Measurements from ENCODE around the gene ELOVL6.
A peak's percentile ranks its signal among the peaks of the same experiment; 100 is the strongest.

Gene ELOVL6

DNA sequence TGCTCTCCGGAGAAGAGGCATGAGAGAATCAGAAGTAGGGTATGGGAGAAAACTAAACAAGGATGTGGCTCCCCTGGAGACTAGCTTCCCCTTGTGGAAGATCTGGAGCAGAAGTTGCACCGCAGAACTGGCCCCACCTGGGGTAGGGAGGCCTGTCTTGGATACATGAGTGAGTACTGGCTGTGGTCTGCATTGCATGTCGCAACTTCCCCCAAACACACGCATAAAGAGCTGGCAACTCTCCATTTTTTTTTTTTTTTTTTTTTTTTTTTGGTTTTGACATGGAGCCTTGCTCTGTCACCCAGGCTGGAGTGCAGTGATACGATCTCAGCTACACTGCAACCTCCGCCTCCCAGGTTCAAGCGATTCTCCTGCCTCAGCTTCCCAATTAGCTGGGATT, 165.8 kb downstream of the ELOVL6 start:
- no peak for DNase-seq (ENCODE audit: low read depth in 2 of 2)

DNA sequence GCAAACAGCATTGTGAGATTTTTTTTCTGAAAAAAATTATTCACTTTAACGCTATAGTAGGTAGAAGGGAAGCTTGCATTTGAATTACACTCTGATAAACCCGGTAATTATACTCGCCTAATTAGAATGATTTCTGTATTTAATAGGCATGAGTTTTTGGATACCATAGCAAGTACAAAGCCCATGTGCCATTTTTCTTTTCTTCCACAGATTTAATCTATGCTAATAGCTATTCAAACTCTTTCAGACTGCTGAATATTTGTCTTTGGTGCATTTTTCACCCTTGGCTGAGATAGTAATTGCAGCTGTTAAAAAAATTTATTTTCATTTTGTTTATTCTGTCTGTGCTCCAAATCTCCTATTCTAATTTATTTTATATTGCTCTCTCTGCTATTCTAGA, 172.7 kb downstream of the ELOVL6 start:
- no peak for DNase-seq (ENCODE audit: low read depth in 2 of 2)

DNA sequence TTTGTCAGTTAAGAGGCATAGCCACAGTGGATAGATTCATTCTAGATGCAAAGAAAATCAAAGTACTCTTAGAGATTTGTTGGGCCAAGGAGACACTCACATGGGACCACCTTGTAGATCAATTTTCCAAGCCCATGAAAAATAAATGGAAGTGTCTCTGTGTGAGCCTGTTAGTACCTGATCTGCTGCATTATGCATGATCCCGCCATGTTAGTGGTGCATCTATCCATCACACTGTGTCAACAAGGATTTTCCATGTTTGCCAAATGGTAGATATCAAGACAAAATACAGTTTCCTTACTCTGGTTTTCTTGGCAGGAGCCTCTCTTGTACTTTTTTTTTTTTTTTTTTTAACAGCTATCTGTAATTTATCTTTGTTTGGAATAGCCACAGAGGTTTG, 173.4 kb downstream of the ELOVL6 start:
- DNase-seq (ENCODE audit: low read depth in 2 of 2), result no peak

DNA sequence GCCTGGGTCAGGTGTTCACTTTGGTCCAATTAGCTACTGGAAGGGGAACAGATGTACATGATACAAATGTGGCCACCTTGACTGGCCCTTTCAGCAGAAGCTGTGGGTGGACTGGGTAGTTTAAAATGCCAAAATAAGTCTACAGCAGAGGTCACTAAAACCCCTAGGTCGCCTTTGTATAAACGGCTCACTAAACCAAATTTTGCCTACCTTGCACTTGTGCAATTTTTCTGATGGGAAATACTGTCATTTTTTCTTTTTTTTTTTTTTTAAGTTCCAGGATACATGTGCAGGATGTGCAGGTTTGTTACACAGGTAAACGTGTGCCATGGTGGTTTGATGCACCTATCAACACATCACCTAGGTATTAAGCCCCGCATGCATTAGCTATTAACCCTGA, 176.0 kb downstream of the ELOVL6 start:
- DNase-seq (ENCODE audit: low read depth in 2 of 2), result no peak

DNA sequence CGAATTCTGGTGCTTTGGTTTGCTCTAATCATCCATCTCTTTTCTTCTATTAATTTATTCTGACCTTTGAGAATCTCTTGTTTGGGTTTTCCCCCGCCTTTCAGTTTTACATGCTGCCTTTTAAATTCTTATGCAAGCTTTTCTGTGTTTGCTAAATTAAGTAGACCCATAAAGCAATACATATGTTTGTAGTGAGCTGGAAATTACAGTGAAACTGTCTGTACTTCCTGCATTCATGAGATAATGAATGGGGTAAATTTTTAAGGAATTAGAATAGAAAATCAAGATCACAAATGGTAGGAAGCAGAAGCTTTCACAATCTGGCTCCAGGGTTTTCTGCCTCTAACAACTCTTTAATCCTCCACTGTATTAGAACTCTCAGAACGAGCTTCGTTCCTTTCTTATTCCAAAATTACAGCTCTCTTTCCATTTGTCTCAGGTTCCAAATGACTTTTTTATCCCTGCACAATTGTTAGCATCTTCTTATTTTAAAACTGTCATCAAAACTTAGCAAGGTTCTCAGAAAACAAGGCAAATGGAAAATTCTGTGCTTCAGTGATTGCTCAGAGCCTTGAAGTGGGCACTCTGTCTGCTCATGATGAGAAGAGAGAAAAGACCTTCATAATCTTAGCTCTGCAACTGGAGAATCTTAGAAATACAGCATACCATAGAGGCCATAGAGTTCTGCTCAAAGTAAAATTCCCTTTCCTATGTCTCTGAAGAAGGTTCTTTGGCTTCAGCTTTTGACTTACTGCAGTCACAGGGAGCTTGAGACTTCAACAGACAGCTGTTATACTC, 177.6 kb downstream of the ELOVL6 start:
- no peak for DNase-seq (ENCODE audit: low read depth in 2 of 2)

DNA sequence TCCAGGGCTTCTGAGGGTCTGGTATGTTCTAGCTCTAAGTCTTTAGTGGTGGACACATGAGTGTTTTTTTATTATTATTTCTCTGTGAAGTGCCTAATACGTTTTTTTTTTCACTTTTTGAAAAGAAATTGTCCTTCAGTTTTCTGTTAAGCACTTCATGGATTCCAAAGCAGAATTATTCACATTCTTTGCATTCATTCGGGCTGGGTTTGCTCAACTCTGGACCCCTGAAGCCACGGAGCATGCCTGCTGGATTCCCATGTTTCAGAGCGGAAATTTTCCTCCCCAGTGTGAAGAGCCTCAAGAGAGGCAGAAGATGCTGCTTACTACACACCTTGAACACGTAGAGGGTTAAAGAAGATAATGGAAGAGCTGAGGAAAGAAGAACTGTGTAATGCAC, 178.3 kb downstream of the ELOVL6 start:
- no peak for DNase-seq (ENCODE audit: low read depth in 2 of 2)

DNA sequence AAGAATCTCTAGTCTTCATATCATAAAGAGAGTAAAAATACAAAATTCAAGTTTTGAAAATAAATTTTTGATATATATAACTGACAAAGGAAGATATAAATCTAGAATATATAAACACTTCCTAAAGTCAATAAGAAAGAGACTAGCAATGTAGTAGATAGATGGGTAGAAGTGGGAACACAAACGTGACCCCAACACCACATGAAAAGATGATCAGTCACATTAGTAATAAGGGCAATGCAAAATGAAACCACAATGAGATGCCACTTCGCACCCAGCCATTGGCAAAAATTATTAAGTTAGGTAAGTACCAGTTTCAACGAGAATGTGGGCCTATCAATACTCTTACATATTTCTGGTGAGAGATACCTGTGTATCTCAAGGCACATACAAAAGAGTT, 179.3 kb downstream of the ELOVL6 start:
- no peak for DNase-seq (ENCODE audit: low read depth in 2 of 2)

DNA sequence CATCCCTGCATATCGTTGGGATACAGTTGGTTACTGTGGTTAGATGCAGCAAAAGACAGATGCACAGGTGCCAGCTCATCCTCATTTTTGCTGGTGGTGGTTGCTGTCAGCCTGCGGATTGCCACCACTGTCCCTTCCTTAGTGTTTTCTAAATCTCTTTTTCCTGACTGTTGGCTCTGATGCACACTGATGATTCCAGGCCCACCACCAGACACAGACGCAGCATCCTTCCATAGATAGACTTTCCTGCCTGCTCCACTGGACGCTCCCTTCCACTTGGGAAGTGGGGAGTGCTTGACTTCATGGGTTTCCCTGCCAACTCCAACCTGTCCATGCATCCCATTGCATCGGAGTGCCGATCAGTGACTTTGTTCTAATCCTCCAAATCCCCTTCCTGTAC, 184.2 kb downstream of the ELOVL6 start:
- no peak for DNase-seq (ENCODE audit: low read depth in 2 of 2)

DNA sequence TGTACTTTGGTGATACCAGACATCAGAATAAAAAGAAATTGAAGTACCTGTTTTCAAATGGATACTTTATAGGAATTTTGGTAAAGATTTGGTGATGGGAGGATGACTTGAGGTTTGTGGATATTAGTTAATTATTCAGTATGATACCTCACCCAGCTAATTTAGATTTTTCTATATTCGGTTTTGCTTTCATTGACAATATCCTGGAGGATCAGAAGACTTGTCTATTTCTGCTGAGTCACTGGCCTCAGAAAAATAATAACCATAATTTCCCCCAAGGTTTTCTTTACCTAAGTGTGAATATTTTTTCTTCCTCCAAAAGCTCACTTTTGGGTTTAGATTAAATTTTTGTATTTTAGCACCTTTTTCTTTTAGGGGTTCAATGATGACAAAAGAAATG, 185.5 kb downstream of the ELOVL6 start:
- no peak for DNase-seq (ENCODE audit: low read depth in 2 of 2)

DNA sequence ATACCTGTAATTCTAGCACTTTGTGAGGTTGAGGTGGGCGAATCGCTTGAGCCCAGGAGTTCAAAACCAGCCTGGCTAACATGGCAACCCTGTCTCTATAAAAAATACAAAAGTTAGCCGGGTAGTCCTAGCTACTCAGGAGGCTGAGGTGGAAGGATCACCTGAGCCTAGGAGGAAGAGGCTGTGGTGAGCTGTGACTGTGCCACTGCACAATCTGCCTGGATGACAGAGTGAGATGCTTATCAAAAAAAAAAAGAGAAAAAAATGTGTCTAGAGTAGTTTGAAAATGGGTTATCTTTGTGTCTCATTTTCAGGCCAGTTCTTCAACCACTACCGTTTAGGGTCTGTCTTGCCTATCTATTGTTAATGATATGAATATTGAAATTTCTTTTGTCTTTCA, 187.6 kb downstream of the ELOVL6 start:
- no peak for DNase-seq (ENCODE audit: low read depth in 2 of 2)

DNA sequence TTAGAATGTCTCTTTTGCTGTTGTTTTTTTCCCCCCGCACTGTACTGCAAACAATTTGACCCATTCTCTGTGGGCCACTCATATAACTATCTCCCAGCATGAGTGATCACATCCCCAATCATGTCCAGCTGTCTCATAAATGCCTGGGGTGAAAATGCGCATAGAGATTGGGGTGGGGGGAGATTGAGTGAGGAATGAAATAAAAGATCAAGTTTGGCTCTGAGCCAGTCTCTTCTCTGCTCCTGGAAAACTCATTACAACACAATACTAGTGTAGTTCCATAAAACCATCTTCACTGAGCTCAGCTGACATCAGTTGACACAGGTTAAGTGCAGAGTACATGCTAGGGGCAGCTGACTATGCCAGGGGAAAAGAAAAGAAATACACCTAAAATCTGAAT, 188.9 kb downstream of the ELOVL6 start:
- no peak for DNase-seq (ENCODE audit: low read depth in 2 of 2)

DNA sequence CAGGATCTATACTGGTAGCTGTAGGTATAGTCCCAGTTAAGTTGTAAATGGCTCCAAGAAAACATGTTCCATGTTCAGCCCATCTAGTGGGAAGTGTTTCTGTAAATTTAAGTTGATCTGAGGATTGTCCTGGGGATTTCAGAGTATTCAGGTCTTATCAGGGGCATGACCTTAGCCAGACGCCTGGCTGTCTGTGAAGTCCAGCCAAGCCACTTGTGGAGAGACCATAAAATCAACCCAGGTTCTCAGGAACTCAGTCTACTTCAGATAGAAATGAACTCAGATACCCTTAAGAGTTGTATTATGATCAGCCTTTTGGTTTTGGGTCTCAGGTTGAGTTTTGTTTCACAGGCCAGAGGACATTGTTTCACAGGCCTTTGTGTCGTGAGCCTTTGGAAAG, 189.9 kb downstream of the ELOVL6 start:
- DNase-seq (ENCODE audit: low read depth in 2 of 2), result no peak

DNA sequence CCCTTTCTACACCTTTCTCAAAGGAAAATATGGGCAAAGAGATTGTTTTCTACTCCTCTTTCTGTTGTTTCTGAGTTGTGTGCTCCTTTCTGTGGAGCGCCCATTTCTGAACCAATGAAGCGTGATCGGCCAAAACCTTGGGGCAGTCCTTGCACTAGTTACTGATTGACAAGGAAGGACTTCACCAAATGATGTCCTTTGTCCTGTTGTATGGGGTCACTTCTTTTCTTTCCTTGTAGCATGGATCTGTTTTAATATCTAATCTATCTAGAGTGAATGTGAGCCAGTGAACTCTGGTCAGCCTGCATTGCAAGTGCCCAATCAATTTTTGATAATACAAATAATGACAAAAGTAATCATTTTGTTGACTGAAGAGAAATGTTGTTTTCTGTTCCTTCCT, 191.2 kb downstream of the ELOVL6 start:
- no peak for DNase-seq (ENCODE audit: low read depth in 2 of 2)

DNA sequence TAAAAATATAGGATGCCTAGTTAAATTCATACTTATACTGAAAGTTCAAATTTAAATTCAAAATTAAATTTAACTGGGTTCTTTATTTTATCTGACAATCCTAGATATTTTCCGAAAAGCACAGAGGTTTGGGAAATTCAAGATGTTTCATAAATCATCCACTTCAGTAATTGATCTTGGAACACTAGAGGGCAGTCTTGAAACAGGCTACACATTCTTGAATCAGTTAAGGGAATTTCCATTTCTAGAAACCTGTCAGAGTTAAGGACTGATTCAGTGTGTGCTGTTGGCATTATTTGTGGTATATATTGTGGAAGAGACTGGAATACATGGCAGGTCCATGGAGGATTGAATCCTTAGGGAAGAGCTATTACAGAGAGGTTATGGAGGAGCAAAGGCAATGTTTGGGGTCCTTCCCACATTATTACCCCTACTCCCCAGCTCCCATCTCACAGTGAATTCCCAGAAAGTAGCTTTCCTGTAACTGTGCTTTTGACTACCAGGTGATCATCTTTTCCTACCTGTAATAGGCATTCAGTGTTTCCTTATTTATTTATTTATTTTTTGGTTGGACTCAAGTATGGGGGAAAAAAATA, 192.9 kb downstream of the ELOVL6 start:
- no peak for DNase-seq (ENCODE audit: low read depth in 2 of 2)

DNA sequence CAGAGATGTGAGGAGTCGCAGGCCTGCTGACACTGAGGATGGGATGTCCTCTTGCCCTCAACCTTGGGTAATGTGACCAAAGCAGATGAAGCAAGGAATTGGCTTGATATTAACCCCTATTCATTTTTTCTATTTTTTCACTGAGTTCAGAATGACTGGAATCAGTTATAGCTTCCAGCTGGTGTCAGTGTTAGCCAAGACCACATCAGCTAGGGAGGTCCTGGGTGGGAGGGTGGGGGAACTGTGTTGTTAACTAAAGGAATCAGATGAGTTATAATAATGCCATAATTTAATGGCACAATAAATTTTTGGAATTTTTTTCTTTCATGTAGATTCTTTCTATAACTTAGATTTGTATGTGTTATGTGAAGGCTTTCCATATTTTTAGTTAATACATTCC, 193.9 kb downstream of the ELOVL6 start:
- DNase-seq (ENCODE audit: low read depth in 2 of 2), result no peak

DNA sequence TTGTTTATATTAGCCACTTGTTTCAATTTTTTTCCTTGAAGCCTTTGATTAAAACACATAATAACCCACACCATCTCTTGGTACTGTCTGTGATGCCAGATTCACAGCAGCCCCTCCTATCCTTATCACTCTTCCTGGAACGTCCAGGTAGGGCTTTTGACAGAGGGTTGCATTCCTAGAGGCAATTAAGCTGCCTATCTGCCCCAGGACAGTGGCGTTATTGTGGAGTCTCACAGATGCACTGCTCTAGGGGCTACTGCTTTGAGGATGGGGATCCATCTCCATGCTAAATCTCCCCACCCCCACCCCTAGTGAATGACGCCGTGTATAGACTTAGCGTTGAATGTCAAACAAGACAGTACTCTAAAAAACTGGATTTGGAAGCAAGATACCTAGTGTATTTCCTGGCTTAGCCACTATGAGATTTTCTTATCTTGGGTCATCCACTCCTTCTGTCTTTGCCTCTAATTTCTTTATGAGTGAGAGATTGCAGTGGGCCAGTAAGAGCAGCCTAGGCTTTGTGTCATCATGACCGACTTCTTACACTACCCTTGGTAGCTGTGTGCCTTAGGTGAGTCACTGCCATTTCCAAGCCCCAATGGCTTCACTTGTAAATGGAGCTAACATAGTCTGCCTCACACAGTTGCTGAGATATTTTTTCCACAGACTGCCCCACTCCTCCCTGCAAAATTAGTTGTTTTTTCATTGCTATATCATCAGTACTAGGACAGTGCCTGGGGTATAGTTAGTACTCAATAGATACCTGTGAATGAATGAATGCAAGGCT, 194.8 kb downstream of the ELOVL6 start:
- DNase-seq (ENCODE audit: low read depth in 2 of 2), result peak in 1 of 2 donors; percentile 16

DNA sequence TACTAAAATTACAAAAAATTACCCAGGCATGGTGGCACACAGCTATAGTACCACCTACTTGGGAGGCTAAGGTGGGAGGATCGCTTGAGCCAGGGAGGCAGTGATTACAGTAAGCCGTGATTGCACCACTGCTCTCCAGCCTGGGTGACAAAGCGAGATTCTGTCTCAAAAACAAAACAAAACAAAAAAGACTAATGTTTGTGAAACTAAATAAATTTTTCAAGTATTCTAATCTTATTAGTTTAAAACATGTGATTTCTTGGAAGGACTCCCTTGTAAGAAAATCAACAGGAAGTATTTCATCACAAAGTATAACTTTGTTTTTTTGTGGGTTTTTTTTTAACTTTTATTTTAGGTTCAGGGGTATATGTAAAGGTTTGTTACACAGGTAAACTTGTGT, 196.1 kb downstream of the ELOVL6 start:
- no peak for DNase-seq (ENCODE audit: low read depth in 2 of 2)

DNA sequence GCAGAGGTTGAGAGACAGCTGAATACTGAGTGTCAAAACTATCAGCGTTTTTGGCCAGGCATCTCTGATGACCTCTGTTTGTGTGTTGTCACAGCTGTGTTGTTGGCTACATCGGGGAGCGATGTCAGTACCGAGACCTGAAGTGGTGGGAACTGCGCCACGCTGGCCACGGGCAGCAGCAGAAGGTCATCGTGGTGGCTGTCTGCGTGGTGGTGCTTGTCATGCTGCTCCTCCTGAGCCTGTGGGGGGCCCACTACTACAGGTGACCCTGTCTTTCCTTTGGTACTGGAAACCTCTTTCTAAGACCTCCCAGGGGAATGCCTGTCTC, 198.9 kb downstream of the ELOVL6 start:
- DNase-seq (ENCODE audit: low read depth in 2 of 2), result no peak

DNA sequence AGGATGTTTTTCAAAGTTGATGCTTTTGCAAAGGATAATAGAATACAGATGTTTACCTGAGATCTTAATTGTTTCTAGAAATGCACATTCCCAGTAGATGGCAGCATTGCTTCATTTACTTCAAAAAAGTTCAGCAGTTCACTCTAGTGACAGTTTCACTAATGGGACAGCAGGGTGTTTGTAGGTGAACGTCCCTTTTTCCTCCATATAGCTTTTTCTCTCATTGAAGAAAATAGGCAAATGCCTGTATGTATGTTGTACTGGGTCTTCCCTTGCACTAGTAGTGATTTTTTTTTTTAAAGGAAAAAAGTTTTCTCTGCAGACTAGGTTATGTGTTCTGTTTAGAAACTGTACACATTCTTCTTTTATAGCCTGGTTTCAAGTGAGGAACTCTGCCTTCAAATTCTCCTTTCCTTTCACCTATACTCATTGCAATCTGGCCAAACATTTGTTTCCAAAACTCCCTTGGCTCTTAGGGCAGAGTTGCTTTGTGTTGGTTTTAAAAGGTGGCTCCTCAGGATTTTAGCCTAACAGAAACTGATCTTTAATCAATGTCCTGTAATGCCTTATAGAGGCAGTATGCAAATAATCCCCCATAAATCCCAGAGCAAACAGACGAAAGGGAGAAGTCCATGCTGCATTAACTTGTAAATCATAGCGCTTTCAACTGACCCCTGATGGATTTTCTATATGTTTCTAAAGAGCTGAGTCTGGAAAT, 199.4 kb downstream of the ELOVL6 start:
- no peak for DNase-seq (ENCODE audit: low read depth in 2 of 2)

DNA sequence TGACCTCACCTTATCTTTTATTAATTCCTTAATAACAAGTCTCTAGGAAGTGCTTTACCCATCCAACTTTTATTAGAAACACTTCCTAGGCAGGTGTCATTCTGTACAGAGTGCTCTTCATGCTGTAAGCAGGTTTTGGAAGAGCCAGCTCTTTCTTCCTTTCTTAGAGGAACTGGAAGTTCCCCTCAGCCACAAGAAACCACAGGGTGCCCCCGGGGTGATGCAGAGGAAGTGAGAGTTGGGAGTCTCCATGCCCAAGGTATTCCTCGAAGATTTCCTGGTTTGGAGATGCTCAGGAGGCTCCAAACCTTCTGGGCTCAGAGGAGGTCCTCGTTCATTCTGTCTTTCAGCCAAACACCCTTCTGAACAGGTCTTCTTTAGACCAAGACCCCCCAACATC, 201.9 kb downstream of the ELOVL6 start:
- DNase-seq (ENCODE audit: low read depth in 2 of 2), result no peak

Measured in stimulated activated CD4-positive, alpha-beta T cell treated with anti-CD3 and anti-CD28 coated beads, Interleukin-15, amount 100 ng/mL, for 48 hours (primary cell).